HG02840 (cell line): ENCODE measurements around the gene ABL2.
"Not testable (repeated sequence)": the region's sequence is repeated elsewhere in the genome, so short reads cannot be mapped to it uniquely, and the experiment has no call there.

Experiments used
- ATAC-seq: cut with Tn5 transposase; IDR thresholded peaks from one replicate; pipeline ENCODE4 v1.9.1; 2021; ENCODE audit warnings: mild to moderate bottlenecking, moderate library complexity, moderate number of reproducible peaks; ENCODE audit not compliant: unreplicated experiment, low FRiP score

ABL2 gene

GRCh38 chr1:179221121-179221520, 8.4 kb downstream of the ABL2 start:
- not testable (repeated sequence) for ATAC-seq

GRCh38 chr1:179217943-179218507, 11.5 kb downstream of the ABL2 start:
- no peak for ATAC-seq

- ATAC-seq = not testable (repeated sequence)
These were observed 16.2 kb downstream of the ABL2 start for GRCh38 chr1:179213317-179213716.

DNA sequence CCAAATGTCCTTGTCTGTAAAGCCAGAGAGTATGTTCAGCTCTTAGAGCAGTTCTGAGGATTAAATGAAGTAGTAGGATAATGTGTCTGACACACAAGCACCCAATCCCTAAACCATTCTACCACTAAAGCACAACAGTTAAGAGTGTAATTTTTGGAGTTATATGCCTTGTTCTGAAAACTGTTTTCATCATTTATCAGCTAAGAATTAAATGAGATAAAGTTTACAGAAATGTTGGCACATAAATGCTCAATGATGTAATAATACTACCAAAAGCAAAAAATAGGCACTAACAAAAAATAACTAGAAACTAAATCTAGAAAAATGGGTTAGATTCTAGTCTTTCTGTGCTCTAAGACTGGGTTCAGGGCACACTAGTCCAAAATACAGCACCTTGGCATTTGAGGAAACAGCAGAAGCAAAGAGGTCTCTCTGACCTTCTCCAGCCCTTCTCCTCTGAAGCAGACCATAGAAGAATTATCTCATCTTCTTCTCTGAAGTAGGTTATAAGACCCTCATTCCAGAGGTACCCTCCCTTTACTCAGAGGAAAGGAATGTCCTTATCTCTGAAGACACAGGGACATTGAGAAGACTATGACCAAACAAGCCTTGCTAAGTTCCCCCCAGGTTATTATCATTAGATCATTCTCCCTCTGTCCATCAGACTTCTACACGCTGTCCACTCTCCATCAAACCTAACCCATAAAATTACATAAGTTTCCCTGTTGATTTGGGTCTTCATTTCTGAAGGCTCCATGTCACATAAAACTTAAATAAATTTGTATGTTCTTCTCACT, 20.6 kb downstream of the ABL2 start:
- ATAC-seq = no peak

DNA sequence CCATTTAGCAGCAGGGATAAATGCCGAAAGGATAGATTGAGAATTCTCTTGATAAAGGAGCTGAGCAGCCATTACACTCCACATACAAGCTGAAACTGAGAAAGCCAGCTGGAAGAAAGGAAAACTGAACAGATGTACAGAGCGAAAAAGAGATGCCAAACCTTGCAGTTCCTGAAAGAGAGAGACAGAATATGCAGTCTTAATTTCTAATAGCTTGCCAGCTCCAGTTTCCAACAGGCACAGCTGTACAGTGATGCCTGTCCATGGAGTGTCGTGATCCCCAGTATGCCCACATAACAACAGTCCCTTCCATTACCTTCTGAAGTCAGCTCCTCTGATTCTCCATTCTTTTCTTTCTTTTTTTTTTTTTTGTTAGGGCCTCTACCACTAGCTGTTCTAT, 22.7 kb downstream of the ABL2 start:
- no peak for ATAC-seq

- no peak for ATAC-seq
These were observed 24.2 kb downstream of the ABL2 start for GRCh38 chr1:179205284-179205683.

DNA sequence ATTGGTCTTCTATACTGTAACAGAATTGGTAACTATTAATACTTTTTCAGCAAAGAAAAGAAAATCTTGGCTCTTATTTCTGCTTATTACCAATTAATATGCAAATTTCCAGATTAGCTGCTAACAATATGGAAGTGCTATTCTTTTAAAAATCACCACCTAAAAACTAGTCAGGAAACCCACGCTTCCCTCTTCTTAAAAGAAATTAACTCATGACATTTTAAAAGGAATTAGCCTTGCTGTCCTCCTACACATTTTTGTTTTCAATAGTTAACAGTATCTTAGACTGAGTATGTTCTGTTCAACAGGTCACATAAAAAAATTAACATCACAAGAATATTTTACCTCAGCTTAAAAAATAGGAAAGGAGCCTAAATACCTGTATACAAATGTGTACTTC, 27.3 kb downstream of the ABL2 start:
- ATAC-seq = no peak

DNA sequence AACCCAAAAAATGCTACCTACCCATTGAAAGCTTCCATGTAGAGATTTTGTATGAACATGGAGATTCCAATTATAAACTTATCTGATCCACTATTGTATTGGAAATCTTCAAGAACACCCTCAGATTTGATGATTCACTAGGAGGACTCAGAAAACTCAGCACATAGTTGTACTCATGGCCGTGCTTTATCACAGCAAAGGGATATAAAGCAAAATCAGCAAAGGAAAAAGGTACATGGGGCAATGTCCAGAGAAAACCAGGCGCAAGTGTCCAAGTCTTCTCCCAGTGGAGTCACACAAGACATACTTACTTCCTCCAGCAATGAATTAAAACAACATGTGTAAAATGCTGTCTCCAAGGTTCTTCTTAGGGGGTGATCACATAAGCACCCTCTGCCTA, 28.9 kb downstream of the ABL2 start:
- ATAC-seq = no peak

DNA sequence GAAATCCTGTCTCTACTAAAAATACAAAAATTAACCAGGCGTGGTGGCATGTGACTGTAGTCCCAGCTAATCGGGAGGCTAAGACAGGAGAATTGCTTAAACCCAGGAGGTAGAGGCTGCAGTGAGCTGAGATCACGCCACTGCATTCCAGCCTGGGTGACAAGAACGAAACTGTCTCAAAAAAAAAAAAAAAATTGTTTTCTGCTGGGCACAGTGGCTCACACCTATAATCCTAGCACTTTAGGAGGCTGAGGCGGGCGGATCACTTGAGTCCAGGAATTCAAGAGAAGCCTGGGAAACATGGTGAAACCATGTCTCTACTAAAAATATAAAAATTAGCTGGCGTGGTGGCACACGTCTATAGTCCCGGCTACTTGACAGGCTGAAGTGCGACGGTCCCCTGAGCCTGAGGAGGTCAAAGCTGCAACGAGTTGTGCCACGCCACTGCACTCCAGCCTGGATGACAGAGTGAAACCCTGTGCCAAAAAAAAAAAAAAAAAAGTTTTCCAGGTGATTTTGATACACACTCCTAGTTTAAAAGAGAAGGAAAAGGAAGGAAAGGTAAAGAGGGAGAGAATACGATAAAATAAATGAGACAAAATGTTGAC, 31.7 kb downstream of the ABL2 start:
- no peak for ATAC-seq

- not testable (repeated sequence) for ATAC-seq
These were observed 33.6 kb downstream of the ABL2 start for GRCh38 chr1:179195857-179196256.

GRCh38 chr1:179195376-179195775, 34.1 kb downstream of the ABL2 start:
- no peak for ATAC-seq

- ATAC-seq = no peak
These were observed 35.4 kb downstream of the ABL2 start for GRCh38 chr1:179194068-179194537.

GRCh38 chr1:179190861-179191260, 38.6 kb downstream of the ABL2 start:
- ATAC-seq = no peak

- ATAC-seq = no peak
These were observed 41.6 kb downstream of the ABL2 start for GRCh38 chr1:179187735-179188471.

DNA sequence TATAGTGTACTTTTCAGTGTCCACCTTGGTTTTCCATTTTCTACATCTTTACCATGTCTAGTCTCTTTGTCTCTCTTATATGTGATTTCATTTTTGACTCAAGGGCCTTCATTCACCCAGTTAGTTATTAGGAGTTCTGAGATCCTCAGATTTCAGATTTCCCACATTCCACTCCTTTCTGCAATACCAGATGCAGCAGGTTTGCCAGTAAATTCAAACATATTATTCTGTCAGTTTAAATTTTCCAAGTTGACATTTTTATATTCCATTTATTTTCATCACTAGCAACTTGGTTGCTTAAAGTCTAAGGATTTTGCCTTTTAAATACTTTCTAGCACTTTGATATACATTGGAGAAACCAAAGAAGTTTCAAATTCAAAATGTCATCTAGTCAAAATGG, 42.4 kb downstream of the ABL2 start:
- no peak for ATAC-seq

DNA sequence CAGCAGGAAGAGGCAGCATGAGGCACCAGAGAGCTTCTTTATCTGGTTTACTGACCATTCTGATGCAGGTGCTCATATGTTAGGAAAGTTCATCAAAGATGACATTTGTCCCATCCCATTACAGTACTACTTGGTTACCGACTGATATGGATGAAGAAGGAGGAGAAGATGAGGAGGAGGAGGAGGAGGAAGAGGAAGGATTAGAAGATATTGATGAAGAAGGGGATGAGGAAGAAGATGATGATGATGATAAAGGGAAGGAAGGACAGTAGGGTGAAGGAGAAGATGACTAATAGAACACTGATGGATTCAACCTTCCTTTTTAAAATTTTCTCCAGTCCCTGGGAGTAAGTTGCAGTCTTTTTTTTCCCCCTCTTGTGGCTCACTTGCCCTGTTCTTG, 45.1 kb downstream of the ABL2 start:
- no peak for ATAC-seq

GRCh38 chr1:179183857-179184256, 45.6 kb downstream of the ABL2 start:
- ATAC-seq = no peak

GRCh38 chr1:179178950-179179349, 50.5 kb downstream of the ABL2 start:
- ATAC-seq = no peak

DNA sequence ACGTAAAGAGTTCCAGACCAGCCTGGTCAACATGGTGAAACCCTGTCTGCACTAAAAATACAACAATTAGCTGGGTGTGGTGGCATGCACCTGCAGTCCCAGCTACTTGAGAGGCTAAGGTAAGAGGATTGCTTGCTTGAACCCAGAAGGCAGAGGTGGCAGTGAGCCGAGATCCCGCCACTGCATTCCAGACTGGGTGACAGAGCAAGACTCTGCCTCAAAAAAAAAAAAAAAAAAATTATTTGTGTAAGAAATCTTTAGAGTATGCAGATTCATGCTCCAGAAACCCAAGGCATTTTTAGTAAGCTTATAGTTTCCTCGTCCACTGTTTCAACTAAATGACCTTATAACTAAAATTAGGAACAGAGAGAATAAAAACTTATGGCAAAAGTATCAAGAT, 51.3 kb downstream of the ABL2 start:
- ATAC-seq = no peak

DNA sequence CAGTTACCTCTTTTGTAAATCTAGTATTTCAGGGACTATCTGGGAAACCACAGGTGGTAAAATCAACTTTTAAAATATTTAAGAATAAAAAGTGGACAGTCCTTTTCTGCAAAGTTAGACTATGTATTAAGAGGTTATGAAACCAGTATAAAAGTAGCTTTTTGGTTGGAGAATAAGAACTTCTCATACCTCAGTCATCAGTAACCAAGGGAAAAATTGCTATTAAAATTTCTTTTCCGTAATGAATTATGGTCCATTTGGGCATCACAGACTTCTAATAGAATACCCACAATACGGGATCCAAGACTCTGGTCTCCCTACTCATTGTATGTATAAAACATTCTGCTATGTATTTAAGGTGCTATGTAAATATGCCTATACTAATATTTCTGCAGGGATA, 51.9 kb downstream of the ABL2 start:
- no peak for ATAC-seq

DNA sequence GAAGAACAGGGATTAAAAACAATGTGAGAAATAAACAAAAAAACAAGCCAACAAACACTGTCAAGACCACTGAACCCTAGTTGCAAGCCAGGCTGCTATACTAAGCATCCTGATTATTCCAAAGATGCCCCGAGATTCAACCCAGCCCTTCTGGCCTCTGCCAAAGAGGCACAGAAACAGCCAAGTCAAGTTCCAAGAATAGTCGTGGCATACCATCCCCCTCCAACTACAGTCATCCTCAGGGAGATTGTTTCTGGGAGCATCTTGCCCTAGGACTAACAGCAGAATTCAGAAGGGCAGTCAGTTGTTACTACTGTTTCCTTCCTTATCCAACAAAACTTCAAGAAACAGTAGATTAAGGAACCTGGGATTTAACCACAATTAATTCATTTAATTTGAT, 52.3 kb downstream of the ABL2 start:
- no peak for ATAC-seq
